GM21737 (cell line): ENCODE results near the gene NES.

Experiments
- ATAC-seq: cut with Tn5 transposase; IDR thresholded peaks from one replicate; pipeline ENCODE4 v1.9.1; 2021; ENCODE audit warnings: mild to moderate bottlenecking, moderate library complexity; ENCODE audit not compliant: unreplicated experiment

The NES gene

GRCh38 chr1:156676820-156677615 is at the start of gene NES:
Gene NES (minus strand): TSS chr1:156677407. CDS start chr1:156677264, 143 bp downstream.
- no peak for ATAC-seq

DNA sequence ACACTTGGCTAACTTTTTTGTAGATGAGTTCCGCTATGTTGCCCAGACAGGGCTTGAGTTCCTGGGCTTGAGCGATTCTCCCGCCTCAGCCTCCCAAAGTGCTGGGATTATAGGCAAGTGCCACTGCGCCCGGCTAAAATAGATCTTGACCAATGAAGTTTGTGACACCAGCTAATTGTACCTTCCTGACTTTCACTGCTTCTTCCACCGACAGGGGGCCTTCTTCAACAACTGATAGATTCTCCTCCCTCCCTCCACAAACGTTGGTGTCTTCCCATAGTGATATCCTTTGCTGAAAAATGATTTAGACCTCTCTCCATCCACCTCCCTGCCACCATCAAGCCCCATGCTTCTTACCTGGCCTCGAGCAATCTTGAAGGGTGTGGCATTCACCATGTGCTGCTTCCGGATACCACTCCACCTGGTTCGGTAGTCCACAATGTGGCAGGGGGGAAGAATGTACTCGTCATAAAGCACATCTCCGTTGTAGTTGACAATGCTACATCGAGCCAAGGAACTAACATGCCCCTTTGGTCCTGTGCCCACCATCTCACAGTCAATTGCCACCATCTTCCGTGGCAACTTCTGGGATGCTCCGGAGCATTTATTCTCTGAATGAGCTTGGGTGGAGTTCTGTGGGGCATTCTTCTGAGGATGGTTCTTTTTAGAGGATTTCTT is 49.5 kb upstream of the NES start:
- no peak for ATAC-seq

DNA sequence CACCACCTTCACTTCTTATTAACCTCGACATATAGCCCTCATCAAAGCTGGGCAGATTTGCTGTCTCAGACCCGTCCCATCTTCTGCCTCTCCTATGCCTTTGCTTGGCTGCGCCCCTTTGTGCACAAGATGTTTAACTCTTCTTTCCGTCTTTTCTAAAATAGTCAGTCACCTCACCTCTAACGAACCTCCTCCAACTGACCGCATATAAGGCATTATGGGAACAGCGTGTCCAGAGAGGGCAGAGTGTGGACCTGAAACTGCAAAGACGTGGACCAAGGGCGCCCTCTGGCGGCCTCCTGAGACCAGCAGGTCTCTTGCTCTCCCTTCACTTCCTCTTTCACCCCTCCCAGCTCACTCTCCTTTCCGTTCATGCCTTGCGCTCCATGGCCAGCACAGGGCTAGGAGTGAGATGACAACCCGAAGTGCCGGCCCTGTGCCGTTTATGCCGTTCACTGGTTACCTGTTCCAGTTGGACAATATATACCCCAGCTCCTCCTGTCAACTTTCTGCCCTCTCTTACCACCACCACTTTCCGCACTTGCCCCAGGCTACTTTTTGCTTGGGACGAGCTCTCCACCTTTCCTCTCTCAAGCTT is 48.6 kb upstream of the NES start:
- peak; percentile 35 for ATAC-seq

DNA sequence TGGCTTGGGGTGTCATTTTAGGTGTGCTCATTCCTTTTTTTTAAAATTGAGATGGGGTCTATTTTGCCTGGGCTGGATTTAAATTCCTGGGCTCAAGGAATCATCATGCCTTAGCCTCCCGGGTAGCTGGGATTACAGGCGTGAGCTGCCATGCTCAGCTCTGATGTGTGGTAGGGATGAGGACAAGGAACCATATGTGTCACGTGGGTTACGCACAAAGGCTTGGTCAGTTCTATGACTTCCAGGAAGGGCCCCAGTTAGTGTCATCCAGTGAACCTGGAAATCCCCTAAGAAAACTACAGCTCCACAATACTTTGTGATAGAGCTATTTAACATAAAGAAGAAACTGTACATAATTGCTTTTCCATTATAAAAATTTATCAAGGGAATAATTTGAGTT is 44.3 kb upstream of the NES start:
- ATAC-seq: no peak

GRCh38 chr1:156721131-156721530 is 43.9 kb upstream of the NES start:
- no peak for ATAC-seq

DNA sequence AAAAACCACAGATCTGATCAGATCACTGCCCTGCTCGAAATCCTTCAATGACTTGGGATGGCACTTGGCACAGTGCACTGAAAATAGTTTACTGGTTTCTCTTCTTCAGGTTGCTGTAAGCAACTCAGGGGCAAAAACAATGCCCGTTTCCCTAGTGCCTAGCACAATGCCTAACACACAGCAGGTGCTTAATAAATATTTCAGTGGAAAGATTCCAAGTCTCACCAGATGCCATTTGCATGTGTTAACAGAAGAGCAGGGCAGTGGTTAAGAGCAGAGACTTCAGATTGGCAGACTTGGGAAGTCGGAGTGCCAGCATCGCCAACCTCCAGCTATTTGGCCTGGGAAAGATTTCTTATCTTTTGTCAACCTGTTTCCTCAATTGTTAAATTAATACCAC is 40.1 kb upstream of the NES start:
- no peak for ATAC-seq

DNA sequence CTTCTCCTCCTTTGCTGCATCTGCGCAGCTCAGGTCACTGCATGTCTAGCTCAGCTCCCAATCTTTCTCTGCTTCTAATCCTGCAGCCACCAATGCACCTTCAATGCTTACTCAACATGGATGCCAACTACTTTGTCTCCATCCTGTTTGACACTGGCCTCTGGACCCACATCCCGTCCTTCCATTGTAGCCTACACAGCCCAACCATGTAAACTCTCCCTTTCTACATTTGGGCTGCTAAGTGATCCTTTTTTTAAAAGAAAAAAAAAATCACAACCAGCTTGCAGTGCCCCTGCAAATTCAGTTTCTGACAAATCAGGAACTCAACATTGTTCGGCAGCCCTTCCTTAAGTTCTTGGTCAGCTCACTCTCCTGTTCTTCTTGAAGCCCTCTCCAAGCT is 37.6 kb upstream of the NES start:
- ATAC-seq: no peak

DNA sequence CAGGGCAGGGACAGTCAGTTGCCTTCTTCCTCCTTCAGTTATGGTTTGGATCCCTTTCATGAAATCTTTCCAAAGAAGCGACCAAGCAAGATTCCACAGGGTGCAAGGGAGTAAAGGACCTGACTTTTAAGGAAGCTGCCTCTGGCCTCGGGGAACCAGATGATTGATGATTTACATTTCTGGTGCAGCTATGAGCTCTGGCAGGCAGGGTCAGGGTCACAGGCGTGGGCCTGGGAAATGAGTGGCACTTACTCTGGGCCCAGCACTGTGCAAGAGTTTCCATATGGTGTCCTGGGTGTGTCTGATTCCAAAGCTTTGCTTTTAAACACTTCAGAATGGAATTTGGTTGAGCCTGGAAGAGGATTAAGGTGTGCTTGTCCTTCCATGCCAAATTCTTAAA is 35.4 kb upstream of the NES start:
- no peak for ATAC-seq

GRCh38 chr1:156711011-156711817 is 34.0 kb upstream of the NES start:
- no peak for ATAC-seq

- ATAC-seq: no peak
These were observed 32.7 kb upstream of the NES start for GRCh38 chr1:156709757-156710489.

GRCh38 chr1:156709031-156709430 is 31.8 kb upstream of the NES start:
- ATAC-seq: no peak

GRCh38 chr1:156708218-156708661 is 31.0 kb upstream of the NES start:
- ATAC-seq: no peak

- no peak for ATAC-seq
These were observed 30.4 kb upstream of the NES start for GRCh38 chr1:156707417-156708217.

DNA sequence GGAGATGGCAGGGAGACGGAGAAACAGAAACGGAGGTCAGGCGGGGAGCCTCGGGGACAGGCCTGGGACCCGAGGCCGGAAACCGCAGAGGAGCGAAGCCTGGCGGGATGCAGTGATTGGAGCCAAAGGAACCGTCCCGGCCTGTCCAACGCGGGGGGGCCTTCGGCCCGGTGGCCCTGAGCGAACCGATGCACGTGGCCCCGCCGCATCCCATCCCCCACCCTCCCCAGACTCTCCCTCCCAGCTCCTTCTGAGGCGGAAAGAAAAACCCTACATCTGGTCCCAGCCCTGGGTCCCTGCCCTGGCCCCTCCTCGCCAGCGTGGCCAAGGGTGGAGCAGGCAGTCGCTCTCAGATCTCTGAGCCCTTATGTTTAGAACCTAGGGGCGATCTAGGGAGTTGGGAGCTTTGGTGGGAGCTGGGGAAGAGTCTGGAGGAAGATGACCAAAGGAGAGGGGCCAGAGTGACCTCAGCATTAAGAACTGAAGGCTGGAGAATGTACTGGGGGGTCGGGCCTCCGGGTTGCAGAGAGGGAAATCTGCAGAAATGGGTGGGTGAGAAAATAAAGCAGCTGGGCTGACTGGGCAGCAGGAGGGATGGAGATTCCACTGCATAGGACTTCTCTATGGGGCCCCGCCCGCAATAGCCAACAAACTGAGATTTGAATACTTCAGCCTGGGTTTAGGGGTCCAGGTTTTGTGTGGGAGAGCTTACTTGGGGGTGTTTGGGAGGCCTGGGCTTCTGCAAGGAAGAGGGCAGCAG is 29.6 kb upstream of the NES start:
- ATAC-seq: no peak

DNA sequence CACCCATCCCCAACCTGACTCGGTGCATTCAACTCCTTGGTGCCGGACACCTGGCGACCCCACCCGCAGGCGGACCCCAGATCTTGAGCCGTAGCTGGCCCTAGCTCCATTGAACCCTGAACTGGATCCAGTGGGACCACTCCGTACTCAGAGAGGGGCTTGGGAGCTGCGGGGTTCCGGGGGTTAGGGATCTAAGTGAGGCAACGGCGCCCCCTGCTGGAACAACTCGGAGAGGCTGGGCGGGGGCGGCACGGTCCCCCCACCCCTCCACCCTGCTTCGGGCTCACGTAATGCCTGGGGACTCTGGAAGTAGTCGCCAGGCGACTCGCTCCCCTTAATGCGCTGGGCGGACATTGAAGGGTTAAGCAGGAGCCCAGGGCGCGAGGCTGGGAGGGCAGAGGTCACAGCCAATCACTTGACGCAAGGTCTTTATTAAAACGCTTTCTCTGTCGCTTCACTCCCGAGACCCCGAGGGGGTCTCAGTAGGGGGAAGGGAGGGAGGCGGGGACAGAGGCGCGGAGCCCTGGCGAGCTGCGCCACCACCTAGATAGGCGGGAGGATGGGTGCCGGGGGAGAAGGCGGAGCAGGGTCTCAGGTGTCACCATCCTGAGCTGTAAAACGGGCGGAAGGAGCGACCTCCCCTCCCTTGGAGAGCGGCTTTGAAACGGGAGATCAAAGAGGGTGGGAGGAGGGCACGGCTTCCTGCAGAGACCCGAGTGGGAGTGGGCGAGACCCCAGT is 28.9 kb upstream of the NES start:
- no peak for ATAC-seq

DNA sequence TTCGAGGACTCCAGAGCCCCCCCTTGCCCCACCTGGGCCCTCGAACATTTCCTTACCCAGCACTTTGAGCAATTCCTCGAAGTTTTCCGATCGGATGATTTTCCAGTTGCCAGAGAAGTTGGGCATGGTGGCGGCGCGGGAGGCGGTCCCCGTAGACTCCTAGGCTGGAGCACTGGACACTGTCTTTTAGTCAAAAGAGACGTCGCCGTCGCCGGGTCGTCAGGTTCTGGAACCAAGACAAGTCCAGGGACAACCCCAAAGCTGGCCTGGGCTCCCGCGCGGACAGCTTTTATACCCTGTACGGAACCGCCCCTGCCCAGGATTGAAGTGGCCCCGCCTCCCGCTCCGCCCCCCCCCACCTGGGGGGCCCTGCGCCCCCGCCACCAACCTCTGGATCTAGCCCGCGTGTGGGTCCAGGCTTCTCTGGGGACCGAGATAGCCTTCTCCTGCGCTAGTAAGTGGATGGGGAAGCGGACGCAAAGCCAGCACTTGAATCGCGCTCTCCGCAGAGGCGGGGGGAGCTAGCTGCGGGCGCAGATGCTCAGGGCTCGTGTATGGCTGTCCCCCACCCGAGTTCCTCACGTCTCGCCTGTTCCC is 28.2 kb upstream of the NES start, which contains the start of gene CRABP2:
Gene CRABP2 (minus strand): TSS at position 263 of the 597 bp plus-strand sequence. CDS start 137 bp downstream, at position 126.
- no peak for ATAC-seq

DNA sequence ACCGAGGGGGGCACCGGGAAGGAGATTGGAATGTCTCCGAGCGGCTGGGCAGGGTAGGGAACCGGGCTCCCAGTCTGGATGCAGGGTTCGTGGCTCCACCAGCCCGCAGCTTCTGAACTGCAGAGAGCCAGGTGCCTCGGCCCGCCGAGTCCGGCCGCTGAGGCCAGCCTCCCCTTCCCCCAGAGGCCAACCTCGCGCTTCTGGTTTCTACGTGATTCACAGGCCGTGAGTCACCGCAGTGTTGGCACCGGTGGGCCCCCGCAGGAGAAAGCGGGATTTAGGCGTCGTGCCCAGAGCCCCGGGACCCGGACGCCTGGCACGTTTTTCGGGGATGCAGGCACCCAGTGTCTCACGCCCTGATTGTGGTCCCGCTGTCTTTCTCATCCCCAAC is 27.7 kb upstream of the NES start:
- no peak for ATAC-seq
